HUDEP-2 (cell line): Measurements from ENCODE around the gene FOXO6.
"Not testable (repeated sequence)": the region's sequence is repeated elsewhere in the genome, so short reads cannot be mapped to it uniquely, and the experiment has no call there.

ENCODE experiments used
- DNase-seq, 76 experiments: peaks; one replicate each; lab custom pipeline; 2025; ENCODE audit not compliant: unreplicated experiment in 76 of 76; lab: John Stamatoyannopoulos, UW

FOXO6 gene

GRCh38 chr1:41328780-41329640 is 32.2 kb upstream of the FOXO6 start:
- no peak for DNase-seq

DNA sequence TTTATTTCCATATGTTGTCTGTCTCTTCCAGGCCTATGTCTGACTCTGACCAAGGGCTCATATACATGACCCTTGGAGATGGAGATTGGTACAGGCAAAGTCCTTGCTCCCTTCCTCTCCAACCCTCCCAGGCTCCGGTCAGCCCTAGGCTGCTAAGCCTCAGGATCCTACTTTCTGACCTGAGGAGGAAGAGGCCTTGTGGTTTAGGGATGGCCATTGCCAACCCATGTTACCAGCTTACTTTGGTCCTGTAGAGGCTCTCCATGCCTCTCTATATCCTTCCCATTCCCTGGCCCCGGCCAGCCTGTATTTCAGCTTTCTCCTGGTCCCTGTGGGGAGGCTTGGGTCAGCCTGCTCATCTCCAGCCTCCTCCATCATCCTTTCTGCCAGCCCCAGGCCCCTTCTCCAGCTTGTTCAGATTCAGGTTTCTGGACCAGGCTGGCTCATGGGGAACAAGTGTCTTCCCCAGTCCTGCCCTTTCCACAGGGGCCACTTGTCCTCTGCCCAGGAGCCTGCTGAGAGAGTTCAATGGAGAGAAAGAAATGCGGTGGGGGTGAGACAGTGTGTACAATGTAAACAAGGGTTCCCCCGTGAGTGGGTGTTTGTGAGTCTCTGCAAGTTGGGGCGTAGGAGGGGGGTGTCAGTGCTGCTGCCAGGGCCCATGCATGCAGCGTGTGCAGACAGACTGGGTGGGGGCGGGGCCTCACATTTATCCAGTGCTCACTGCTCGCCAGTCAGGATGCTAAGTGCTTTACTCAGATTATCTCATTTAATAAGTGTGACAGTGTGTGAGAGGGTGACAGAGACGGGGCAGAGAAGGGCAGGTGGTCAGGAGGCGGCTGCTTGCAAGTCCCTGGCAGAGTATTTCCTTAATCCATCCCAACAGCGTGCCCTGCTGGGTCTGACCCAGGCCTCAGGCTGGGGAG is 31.3 kb upstream of the FOXO6 start:
- no peak for DNase-seq

DNA sequence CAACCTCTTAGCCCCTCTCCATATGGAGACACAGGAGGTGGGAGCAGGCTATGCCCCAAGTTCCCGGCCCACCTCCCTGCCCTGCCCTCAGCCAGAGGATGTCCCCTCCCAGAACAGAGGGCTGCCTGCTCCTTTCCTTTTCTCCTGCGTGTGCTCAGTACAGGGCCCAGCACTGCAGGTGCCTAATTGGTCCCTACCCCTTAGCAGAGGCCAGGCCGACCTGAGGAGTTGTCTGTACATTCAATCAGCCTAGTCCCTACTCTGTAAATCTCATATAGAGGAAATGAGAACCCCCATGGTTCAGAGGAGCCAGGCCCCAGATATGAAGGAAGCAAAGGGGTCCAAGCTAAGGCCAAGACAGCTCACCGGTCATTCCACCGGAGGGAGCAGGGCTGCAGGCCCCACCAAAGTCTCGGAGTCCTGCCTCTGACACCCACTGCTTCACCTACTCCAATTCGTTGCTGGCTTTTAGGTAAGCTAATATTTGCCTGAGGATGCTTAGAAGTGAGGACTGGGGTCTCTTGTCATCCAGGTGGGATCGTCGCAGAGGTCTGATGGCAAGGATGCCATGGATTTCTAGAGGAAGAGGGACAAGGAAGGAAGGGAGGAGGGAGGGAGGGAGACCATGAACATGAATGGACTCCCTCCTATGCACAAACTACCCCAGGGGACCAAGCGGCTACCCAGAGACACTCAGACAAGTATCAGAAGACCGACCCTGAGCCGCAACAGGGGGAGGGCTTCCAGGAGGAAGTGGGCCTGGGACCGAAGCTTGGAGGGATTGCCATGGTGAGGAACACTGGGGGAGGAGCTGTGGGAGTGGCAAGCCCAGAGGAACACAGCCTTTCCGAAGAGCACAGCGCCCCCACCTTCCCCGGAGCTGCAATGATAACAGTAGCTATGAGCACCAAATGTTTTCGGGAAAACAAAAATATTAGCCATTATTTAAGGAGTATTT is 30.4 kb upstream of the FOXO6 start:
- peak in 2 of 76 experiments; percentile 4 to 15 for DNase-seq

DNA sequence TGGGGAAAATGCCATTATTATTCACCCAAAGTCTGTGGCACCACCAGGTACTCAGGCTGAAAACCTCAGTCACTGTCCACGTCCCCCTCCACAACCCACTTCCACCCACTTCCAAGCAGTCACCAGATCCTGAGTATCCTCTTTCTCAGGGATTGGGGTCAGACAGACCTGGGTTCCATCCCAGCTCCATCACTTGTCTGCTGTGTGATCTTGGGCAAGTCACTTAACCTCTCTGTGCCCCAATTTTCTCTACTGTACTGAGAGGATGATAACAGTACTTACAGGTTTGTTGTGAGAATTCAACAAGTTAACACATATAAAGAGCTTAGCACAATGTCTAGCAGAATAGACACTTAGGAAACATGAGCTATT is 29.7 kb upstream of the FOXO6 start:
- DNase-seq: no peak

- DNase-seq: not testable (repeated sequence)
Observed at GRCh38 chr1:41332161-41332560, 29.1 kb upstream of the FOXO6 start.

GRCh38 chr1:41333146-41333784 is 28.0 kb upstream of the FOXO6 start:
- DNase-seq: peak in 8 of 76 experiments; percentile 1 to 61 (median 21)

GRCh38 chr1:41338820-41339219 is 22.4 kb upstream of the FOXO6 start:
- no peak for DNase-seq

- DNase-seq: no peak
Observed at GRCh38 chr1:41340655-41341364, 20.4 kb upstream of the FOXO6 start.

DNA sequence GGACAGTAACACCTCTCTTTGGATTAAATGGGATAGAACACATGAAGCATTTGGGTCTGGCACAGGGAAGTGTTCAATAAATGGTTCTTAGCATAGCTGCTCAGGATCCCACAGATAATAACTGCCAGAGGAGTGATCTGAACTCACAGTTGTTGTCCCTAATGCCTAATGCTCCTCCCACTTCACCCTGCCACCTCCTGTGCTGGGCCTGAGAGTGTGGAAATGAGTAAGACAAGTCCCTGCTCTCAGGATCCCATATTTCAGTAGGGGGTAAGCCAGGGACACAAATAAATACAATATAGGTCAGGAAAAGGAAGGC is 19.9 kb upstream of the FOXO6 start:
- no peak for DNase-seq

GRCh38 chr1:41341772-41342562 is 19.3 kb upstream of the FOXO6 start:
- DNase-seq: no peak

DNA sequence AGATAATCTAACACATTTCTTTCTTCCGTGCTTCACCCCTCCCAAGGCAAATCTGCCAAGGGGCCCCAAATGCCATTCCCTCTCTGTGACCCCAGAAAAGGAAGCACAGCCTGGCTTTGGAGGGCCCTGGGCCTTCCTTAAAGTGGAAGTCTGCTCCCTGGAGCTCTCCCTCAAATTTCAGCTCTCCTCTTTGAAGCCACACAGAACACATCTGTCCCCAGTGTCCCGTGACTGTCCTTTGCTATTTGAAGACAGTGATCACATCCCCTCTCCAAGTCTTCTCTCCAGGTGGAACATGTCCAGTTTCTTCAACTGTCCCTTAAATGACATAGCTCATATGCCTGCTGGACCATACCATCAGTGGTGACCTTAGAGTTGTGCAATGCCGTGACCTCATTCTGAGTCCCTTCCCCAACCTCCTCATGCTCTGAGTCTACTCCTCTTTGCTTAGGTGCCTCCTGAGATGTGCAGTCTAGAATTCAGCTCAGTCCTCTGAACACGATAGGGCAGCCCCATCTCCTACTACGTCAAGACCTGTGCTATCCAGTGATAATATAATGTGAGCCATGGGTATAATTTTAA is 18.4 kb upstream of the FOXO6 start:
- DNase-seq: no peak

DNA sequence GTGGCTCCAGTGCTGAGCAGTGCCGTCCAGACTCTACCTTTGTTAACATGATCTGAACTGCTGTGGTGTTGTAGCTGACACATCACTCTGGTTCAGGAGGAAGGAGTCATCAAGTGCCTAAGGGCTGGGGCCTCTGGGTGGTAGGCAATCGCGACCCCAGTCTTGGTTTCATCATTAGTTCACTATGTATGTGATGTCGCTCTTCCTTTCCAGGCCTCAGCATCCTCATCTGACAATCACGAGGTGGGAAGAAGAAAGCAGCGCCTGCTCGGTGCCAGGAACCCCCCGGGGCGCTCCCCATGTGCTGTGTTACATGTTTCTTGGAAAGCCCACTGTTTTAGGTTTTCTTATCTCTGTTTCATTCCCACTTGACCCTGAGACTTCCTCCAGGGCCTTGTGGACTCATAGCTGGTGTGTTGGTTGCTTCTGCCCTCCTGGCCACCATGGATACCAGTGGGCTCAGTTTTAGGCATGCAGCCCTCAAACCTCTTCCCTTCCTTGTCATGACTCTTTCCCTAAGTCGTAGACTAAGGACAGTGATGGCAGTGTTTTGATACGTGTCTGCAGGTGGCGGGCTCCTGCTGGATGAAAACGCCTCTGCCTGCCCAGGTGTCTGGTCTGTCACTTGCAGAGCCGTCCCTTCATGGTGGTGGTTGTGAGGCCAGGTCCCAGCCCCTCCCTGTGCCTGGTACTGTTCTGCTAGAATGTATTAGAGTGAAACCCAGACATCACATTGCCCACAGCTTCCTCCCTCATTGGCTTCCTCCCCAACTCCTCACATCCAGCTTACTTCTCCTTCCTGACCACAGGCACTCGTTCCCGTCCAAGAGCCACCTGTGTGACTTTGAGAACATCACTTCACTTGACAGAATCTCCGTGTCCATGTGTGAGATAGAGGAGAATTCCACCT is 17.2 kb upstream of the FOXO6 start:
- no peak for DNase-seq

- DNase-seq: no peak
Observed at GRCh38 chr1:41344708-41345159, 16.5 kb upstream of the FOXO6 start.

DNA sequence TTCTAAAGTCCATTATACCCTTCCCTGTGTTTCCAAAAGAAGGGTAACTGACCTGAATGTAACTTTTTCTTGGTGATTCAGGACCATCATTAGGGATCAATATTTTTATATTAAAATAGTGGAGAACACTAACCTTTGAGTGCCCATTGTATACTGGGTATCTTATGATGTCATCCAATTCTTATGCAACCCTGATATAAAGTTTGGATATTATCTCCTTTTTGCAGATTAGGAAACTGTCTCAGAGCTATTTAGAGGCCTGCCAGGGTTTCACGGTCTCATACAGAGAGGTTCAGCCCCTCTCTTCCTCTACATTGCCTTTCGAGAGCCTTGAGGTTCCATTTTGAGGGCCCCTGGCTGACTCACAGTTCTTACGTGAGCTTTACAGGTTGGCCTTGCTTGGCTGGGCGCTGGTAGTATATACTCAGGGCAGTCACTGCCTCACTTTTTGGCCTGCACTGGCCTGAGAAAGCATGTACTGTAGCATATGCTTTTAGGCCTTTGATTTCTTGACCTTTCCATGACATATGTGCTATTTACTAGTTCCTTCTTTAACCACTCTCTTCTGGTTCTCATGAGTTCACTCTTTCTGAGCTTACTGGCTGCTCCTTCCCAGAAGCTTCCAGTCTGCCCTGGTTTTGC is 15.7 kb upstream of the FOXO6 start:
- DNase-seq: no peak

DNA sequence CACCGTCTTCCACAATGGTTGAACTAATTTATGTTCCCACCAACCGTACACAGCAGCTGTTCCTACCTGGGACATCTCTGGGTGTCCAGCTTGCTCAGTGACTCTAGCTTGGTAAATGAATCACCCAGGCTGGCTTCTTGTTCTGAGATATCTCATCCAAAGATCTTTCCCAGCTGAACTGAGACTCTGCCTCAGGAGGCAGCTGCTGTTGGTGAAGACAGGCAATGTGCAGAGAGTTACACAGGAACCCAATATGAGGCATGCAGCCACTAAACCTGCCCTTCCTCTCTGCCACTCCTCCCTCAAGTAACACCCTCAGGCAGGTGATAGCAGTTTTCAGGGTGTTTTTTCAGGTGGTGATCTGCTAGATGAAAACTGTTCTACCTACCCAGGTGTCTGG is 14.0 kb upstream of the FOXO6 start:
- DNase-seq: no peak

- no peak for DNase-seq
Observed at GRCh38 chr1:41348394-41348793, 12.8 kb upstream of the FOXO6 start.
